ENCODE data around the gene UBAP1.

GRCh38 chr9:34131571-34131970 is 47.3 kb upstream of the UBAP1 start:
- TF ChIP-seq FOXP2 (optimal IDR thresholded peaks at IDR 0.05; ENCODE audit: borderline replicate concordance, extremely low read depth, extremely low read length, insufficient read depth) (no peak), POLR2AphosphoS5 (IDR thresholded peaks at IDR 0.05; ENCODE audit: low read depth, low read length) (no peak), TAF1 (IDR thresholded peaks at IDR 0.05; ENCODE audit: borderline replicate concordance, insufficient read depth, low read length) (no peak)
